ENCODE measurements around the gene CPLX3.

DNA sequence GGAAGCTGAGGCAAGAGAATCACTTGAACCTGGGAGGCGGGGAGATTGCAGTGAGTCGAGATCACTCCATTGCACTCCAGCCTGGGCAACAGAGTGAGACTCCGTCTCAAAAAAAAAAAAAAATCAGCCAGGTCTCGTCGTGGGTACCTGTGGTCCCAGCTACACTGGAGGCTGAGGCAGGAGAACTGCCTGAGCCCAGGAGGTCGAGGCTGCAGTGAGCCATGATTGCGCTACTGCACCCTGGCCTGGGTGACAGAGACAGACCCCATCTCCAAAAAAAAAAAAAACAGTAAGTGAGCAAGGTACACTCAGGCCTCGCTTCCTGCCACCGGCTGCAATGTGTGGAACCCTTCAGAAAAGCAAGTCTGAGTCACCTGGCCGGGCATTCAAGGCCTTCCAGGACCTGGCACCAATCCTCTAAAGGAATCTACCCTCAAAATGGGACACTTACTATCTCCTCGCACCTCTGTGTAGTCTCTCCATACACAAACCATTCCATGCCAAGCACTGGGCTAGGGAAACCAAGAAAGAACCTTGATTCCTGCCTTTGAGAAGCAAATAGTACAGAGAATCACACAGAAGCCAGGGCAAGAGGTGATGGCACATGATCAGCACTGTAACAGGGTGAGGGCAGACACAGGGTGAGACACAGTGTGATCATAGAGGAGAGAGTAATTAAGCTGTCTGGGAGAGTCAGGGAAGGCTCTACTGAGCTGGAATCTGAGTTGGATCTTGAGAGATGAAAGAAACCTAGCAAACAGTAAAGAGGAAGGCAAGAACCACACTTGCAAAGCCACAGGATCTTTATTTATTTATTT, 37.0 kb downstream of the CPLX3 start:
- no peak for TF ChIP-seq EZH2 (IDR thresholded peaks at IDR 0.05; ENCODE audit: borderline replicate concordance, low read length)
- TF ChIP-seq, protein P1, sequence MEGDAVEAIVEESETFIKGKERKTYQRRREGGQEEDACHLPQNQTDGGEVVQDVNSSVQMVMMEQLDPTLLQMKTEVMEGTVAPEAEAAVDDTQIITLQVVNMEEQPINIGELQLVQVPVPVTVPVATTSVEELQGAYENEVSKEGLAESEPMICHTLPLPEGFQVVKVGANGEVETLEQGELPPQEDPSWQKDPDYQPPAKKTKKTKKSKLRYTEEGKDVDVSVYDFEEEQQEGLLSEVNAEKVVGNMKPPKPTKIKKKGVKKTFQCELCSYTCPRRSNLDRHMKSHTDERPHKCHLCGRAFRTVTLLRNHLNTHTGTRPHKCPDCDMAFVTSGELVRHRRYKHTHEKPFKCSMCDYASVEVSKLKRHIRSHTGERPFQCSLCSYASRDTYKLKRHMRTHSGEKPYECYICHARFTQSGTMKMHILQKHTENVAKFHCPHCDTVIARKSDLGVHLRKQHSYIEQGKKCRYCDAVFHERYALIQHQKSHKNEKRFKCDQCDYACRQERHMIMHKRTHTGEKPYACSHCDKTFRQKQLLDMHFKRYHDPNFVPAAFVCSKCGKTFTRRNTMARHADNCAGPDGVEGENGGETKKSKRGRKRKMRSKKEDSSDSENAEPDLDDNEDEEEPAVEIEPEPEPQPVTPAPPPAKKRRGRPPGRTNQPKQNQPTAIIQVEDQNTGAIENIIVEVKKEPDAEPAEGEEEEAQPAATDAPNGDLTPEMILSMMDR (conservative IDR thresholded peaks at IDR 0.05 in 1 of 2, IDR thresholded peaks at IDR 0.05 in 1 of 2; ENCODE audit: extremely low read depth in 1 of 2, insufficient read depth in 1 of 2, low read depth in 1 of 2, low read length in 2 of 2), result no peak
